H9 (cell line): ENCODE results near the gene SLC22A16. TPM values are rescaled to one million over a fixed set of nuclear protein-coding genes. Genes with fewer than 3 reads are reported as not detected.

ENCODE experiments used
- DNase-seq: peaks from one replicate; pipeline ENCODE4 v3.0.0-alpha.2; 2017
- H2AFZ ChIP-seq: one replicate; pipeline ENCODE4 v1.6.1; 2013; ENCODE audit warnings: mild to moderate bottlenecking, low read length, control low read depth, moderate library complexity
- H2AK5ac ChIP-seq: 2 replicates; pipeline ENCODE4 v1.6.1; 2013; ENCODE audit warnings: low read length, control low read depth, mixed read lengths; ENCODE audit not compliant: insufficient read length
- H2BK120ac ChIP-seq: one replicate; pipeline ENCODE4 v1.6.1; 2013; ENCODE audit warnings: low read depth, mild to moderate bottlenecking, low read length, control low read depth, inconsistent platforms; ENCODE audit not compliant: poor library complexity, severe bottlenecking
- H2BK12ac ChIP-seq: 2 replicates; pipeline ENCODE4 v1.6.1; 2013; ENCODE audit warnings: low read length, control low read depth, mixed read lengths, low read depth; ENCODE audit not compliant: insufficient read length
- H2BK15ac ChIP-seq: 2 replicates; pipeline ENCODE4 v1.6.1; 2013; ENCODE audit warnings: low read depth, low read length, control low read depth
- H2BK20ac ChIP-seq: one replicate; pipeline ENCODE4 v1.6.1; 2013; ENCODE audit warnings: low read depth, mild to moderate bottlenecking, low read length, control low read depth, inconsistent platforms; ENCODE audit not compliant: poor library complexity, severe bottlenecking
- H2BK5ac ChIP-seq: 2 replicates; pipeline ENCODE4 v1.6.1; 2013; ENCODE audit warnings: low read length, control low read depth, mixed read lengths; ENCODE audit not compliant: insufficient read length
- H3K14ac ChIP-seq: 2 replicates; pipeline ENCODE4 v1.6.1; 2013; ENCODE audit warnings: low read length, control low read depth; ENCODE audit not compliant: insufficient read depth
- H3K18ac ChIP-seq: 2 replicates; pipeline ENCODE4 v1.6.1; 2013; ENCODE audit warnings: low read depth, mild to moderate bottlenecking, mixed read lengths, low read length, control low read depth; ENCODE audit not compliant: insufficient read length
- H3K23ac ChIP-seq: 2 replicates; pipeline ENCODE4 v1.6.1; 2013; ENCODE audit warnings: low read length, control low read depth, mixed read lengths, low read depth; ENCODE audit not compliant: insufficient read length
- H3K23me2 ChIP-seq: 2 replicates; pipeline ENCODE4 v1.6.1; 2013; ENCODE audit warnings: low read depth, mild to moderate bottlenecking, mixed read lengths, low read length, control low read depth; ENCODE audit not compliant: insufficient read length, poor library complexity, severe bottlenecking
- H3K27ac ChIP-seq: 2 replicates; pipeline ENCODE4 v1.5.1; 2013; ENCODE audit warnings: low read length, control low read depth, mixed read lengths, low read depth; ENCODE audit not compliant: insufficient read length
- H3K27me3 ChIP-seq: 2 replicates; pipeline ENCODE4 v1.6.1; 2013; ENCODE audit warnings: low read length, control low read depth, inconsistent platforms; ENCODE audit not compliant: insufficient read depth
- H3K4ac ChIP-seq: 2 replicates; pipeline ENCODE4 v1.6.1; 2013; ENCODE audit warnings: low read depth, mild to moderate bottlenecking, control low read depth, inconsistent platforms, low read length, moderate library complexity
- H3K4me1 ChIP-seq: 2 replicates; pipeline ENCODE4 v1.6.1; 2013; ENCODE audit warnings: low read length, control low read depth, inconsistent platforms; ENCODE audit not compliant: insufficient read depth
- H3K4me2 ChIP-seq: 2 replicates; pipeline ENCODE4 v1.6.1; 2013; ENCODE audit warnings: low read length, control low read depth, mixed read lengths; ENCODE audit not compliant: insufficient read length, insufficient read depth
- H3K56ac ChIP-seq: 2 replicates; pipeline ENCODE4 v1.6.1; 2013; ENCODE audit warnings: low read depth, mild to moderate bottlenecking, mixed read lengths, low read length, control low read depth; ENCODE audit not compliant: insufficient read length
- H3K79me1 ChIP-seq: 2 replicates; pipeline ENCODE4 v1.6.1; 2013; ENCODE audit warnings: low read depth, mild to moderate bottlenecking, moderate library complexity, low read length, control low read depth, inconsistent platforms; ENCODE audit not compliant: insufficient read depth, poor library complexity, severe bottlenecking
- H3K79me2 ChIP-seq: 2 replicates; pipeline ENCODE4 v1.6.1; 2013; ENCODE audit warnings: low read length, control low read depth, inconsistent platforms; ENCODE audit not compliant: insufficient read depth
- H3K9ac ChIP-seq: 2 replicates; pipeline ENCODE4 v1.6.1; 2013; ENCODE audit warnings: low read length, control low read depth, mixed read lengths; ENCODE audit not compliant: insufficient read length; ENCODE audit errors: extremely low read depth
- H3K9me3 ChIP-seq: one replicate; pipeline ENCODE4 v1.6.1; 2013; ENCODE audit warnings: low read depth, low read length, inconsistent platforms; ENCODE audit not compliant: control insufficient read depth
- H3T11ph ChIP-seq: one replicate; pipeline ENCODE4 v1.6.1; 2013; ENCODE audit warnings: mild to moderate bottlenecking, low read length, control low read depth, inconsistent platforms
- H4K20me1 ChIP-seq: one replicate; pipeline ENCODE4 v1.6.1; 2013; ENCODE audit not compliant: control insufficient read depth, insufficient read length, insufficient read depth
- H4K5ac ChIP-seq: 2 replicates; pipeline ENCODE4 v1.6.1; 2013; ENCODE audit warnings: low read depth, mild to moderate bottlenecking, mixed read lengths, low read length, control low read depth; ENCODE audit not compliant: insufficient read length
- H4K8ac ChIP-seq: replicated peaks from 2 replicates; pipeline ENCODE4 v1.6.1; 2013; ENCODE audit warnings: low read length, control low read depth, mixed read lengths, low read depth; ENCODE audit not compliant: insufficient read length
- H4K91ac ChIP-seq: 2 replicates; pipeline ENCODE4 v1.6.1; 2013; ENCODE audit warnings: low read depth, mild to moderate bottlenecking, moderate library complexity, mixed read lengths, low read length, control low read depth; ENCODE audit not compliant: insufficient read length
- H3K27ac Mint-ChIP-seq, 3 experiments: 2 replicates in 2 of 3; 3 replicates in 1 of 3; pipeline ENCODE4 v1.8.0; 2020 to 2021; ENCODE audit warnings: mixed read lengths in 3 of 3, mild to moderate bottlenecking in 1 of 3, moderate library complexity in 1 of 3
- H3K27me3 Mint-ChIP-seq: 2 replicates; pipeline ENCODE4 v1.8.0; 2021; ENCODE audit warnings: low read depth, mild to moderate bottlenecking, moderate library complexity, mixed read lengths
- H3K36me3 Mint-ChIP-seq, 3 experiments: 2 replicates in 2 of 3; 3 replicates in 1 of 3; pipeline ENCODE4 v1.8.0; 2020 to 2021; ENCODE audit warnings: low read depth in 3 of 3, mixed read lengths in 3 of 3; ENCODE audit not compliant: insufficient read depth in 1 of 3
- H3K4me1 Mint-ChIP-seq, 2 experiments: 2 replicates each; pipeline ENCODE4 v1.8.0; 2020; ENCODE audit warnings: mixed read lengths in 2 of 2
- H3K4me3 Mint-ChIP-seq, 2 experiments: 2 replicates in 1 of 2; 3 replicates in 1 of 2; pipeline ENCODE4 v1.8.0; 2020 to 2021; ENCODE audit warnings: mild to moderate bottlenecking in 2 of 2, mixed read lengths in 2 of 2, moderate library complexity in 1 of 2
- H3K9me3 Mint-ChIP-seq, 2 experiments: 2 replicates in 1 of 2; 3 replicates in 1 of 2; pipeline ENCODE4 v1.8.0; 2020; ENCODE audit warnings: mild to moderate bottlenecking in 2 of 2, mixed read lengths in 2 of 2, moderate library complexity in 1 of 2
- CTCF ChIP-seq: fragments of 200-600 bp; sonication (generic); conservative IDR thresholded peaks from 3 replicates; pipeline ENCODE4 v1.8.0; 2021; ENCODE audit warnings: antibody characterized with exemption, mild to moderate bottlenecking
- WGBS: extraction: QIAGEN DNeasy Blood & Tissue Kit; methylation state at CpG from one replicate; pipeline ENCODE4 v1.1.7; 2013; ENCODE audit warnings: missing lambda C conversion rate, low lambda C conversion rate, mixed read lengths; ENCODE audit not compliant: insufficient read length; ENCODE audit errors: extremely low coverage; 5-methylcytosine and 5-hydroxymethylcytosine counted together
- total RNA-seq: library from RNA; stranded (reverse); gene quantifications from 2 replicates; pipeline ENCODE4 v1.2.1, GENCODE V29; 2021

SLC22A16 gene
- total RNA-seq, 1 experiment from 2014 or later, result not detected

GRCh38 chr6:110491644-110492317 lies 15.4 kb upstream of the SLC22A16 start:
- no peak overlapping the region for H4K5ac ChIP-seq
- H3K27ac Mint-ChIP-seq, result peak overlapping the region in 1 of 3 experiments; percentile 4; a peak in 1 of 7 replicates
- H3K4me1 ChIP-seq, result no peaks in the 10 kb centered on the region
- H3K27me3 Mint-ChIP-seq, result no peaks in the 10 kb centered on the region; the same call in none of the 2 replicates
- H3K4me2 ChIP-seq, result no peak overlapping the region
- no peak overlapping the region for H4K8ac ChIP-seq
- H4K20me1 ChIP-seq, result no peaks in the 10 kb centered on the region
- peaks cover 0 to 2% of the 10 kb centered on the region in 2 experiments; a peak in 2 of 5 replicates for H3K9me3 Mint-ChIP-seq
- no peak overlapping the region for H3K23ac ChIP-seq
- no peak overlapping the region for H2BK20ac ChIP-seq
- no peak overlapping the region for H2BK15ac ChIP-seq
- no peaks in the 10 kb centered on the region for H3K23me2 ChIP-seq
- no peak for DNase-seq
- no peak overlapping the region for H3K14ac ChIP-seq
- no peak overlapping the region for H3K4ac ChIP-seq
- H4K91ac ChIP-seq, result no peak overlapping the region
- H3T11ph ChIP-seq, result no peak overlapping the region
- H3K9me3 ChIP-seq, result no peaks in the 10 kb centered on the region
- H2BK5ac ChIP-seq, result no peak overlapping the region
- no peak overlapping the region for H3K18ac ChIP-seq
- WGBS, result no CpG with 5 or more reads among the region's 7 CpGs
- H2BK120ac ChIP-seq, result no peak overlapping the region
- H3K27me3 ChIP-seq, result no peaks in the 10 kb centered on the region
- no peak overlapping the region for H3K56ac ChIP-seq
- TF ChIP-seq CTCF, result no peak
- H2AFZ ChIP-seq, result no peak overlapping the region
- no peak overlapping the region for H2BK12ac ChIP-seq
- no peak overlapping the region for H3K27ac ChIP-seq
- no peaks in the 10 kb centered on the region for H3K79me2 ChIP-seq
- no peaks in the 10 kb centered on the region for H3K79me1 ChIP-seq
- peaks cover 9 to 11% of the 10 kb centered on the region in 2 experiments for H3K4me1 Mint-ChIP-seq
- H3K36me3 Mint-ChIP-seq, result peaks cover 0 to 3% (median 1%) of the 10 kb centered on the region in 3 experiments; a peak in 2 of 7 replicates
- H2AK5ac ChIP-seq, result no peak overlapping the region
- no peak overlapping the region for H3K4me3 Mint-ChIP-seq
- H3K9ac ChIP-seq, result no peak overlapping the region
